H1 (cell line): ENCODE results near the gene SPOP.

ENCODE experiments used
- POLR2AphosphoS5 ChIP-seq: IDR thresholded peaks from 2 replicates; pipeline ENCODE4 v1.6.1; 2011; ENCODE audit warnings: low read depth, low read length
- TF ChIP-seq, protein P1 (sequence below), 3 experiments: IDR thresholded peaks; 1 replicate in 2 of 3; 2 replicates in 1 of 3; pipeline versions ENCODE4 v1.5.1 to v1.6.1; 2011; ENCODE audit warnings: low read length in 3 of 3, mild to moderate bottlenecking in 3 of 3, inconsistent platforms in 2 of 3, low read depth in 1 of 3, moderate library complexity in 1 of 3; ENCODE audit not compliant: insufficient read depth in 1 of 3; ENCODE audit errors: control extremely low read depth in 1 of 3

DNA sequence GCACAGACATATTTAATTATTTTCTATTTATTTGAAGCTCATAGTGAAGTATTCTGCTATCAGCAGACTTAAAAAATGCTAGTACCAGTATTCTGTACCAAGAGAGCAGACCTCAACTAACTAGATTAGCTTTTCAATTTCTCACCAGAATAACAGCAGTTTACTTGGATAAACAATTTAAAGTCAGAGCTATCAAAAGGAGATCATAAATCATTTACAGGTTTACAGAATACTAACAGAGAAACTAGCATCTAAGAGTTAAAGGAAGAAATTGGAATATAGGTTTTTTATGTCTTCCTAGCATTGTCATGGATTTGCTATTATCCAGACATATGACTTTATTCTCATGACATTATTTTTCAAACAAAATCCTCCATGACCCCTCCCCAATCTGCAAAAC lies 3.4 kb downstream of the SPOP start:
- no peak for TF ChIP-seq POLR2AphosphoS5
- TF ChIP-seq, protein P1, sequence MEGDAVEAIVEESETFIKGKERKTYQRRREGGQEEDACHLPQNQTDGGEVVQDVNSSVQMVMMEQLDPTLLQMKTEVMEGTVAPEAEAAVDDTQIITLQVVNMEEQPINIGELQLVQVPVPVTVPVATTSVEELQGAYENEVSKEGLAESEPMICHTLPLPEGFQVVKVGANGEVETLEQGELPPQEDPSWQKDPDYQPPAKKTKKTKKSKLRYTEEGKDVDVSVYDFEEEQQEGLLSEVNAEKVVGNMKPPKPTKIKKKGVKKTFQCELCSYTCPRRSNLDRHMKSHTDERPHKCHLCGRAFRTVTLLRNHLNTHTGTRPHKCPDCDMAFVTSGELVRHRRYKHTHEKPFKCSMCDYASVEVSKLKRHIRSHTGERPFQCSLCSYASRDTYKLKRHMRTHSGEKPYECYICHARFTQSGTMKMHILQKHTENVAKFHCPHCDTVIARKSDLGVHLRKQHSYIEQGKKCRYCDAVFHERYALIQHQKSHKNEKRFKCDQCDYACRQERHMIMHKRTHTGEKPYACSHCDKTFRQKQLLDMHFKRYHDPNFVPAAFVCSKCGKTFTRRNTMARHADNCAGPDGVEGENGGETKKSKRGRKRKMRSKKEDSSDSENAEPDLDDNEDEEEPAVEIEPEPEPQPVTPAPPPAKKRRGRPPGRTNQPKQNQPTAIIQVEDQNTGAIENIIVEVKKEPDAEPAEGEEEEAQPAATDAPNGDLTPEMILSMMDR (IDR thresholded peaks at IDR 0.05; ENCODE audit: control extremely low read depth in 1 of 3, insufficient read depth in 1 of 3, low read depth in 1 of 3, low read length in 3 of 3), result no peak
